LNCaP clone FGC (cell line): ENCODE data around the gene WNK3.
A peak's percentile ranks its signal among the peaks of the same experiment; 100 is the strongest.

Experiments
- DNase-seq: peaks from one replicate; pipeline ENCODE4 v3.0.0-alpha.2; 2011; ENCODE audit warnings: low read depth
- H3K4me3 ChIP-seq: 2 replicates; pipeline ENCODE4 v1.5.1; 2011; ENCODE audit warnings: mild to moderate bottlenecking, low read depth, low read length, control low read depth
- TF ChIP-seq, protein P1 (sequence below): IDR thresholded peaks from 2 replicates; pipeline ENCODE4 v1.5.1; 2012; ENCODE audit warnings: mild to moderate bottlenecking; ENCODE audit not compliant: control insufficient read depth, insufficient read depth; ENCODE audit errors: extremely low read depth

The WNK3 gene

DNA sequence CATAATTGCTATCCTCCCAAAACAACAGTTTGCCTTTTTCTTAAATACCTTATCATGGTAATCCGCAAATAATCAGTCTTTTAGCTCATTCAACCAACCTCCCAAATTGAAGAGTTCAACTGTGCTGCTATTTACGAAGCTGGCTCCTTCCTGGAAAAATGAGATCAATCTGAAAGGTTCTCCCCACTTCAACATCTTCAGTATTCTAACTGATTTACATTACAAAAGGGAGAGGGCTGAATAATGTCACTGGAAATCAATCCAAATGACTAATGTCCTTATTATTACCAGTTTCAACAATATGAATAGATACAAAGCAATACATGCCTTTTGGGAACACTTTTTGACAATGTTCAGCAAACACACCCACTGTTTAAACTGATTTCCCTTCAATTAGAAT is 86.2 kb downstream of the WNK3 start:
- DNase-seq: no peak
- TF ChIP-seq, protein P1, sequence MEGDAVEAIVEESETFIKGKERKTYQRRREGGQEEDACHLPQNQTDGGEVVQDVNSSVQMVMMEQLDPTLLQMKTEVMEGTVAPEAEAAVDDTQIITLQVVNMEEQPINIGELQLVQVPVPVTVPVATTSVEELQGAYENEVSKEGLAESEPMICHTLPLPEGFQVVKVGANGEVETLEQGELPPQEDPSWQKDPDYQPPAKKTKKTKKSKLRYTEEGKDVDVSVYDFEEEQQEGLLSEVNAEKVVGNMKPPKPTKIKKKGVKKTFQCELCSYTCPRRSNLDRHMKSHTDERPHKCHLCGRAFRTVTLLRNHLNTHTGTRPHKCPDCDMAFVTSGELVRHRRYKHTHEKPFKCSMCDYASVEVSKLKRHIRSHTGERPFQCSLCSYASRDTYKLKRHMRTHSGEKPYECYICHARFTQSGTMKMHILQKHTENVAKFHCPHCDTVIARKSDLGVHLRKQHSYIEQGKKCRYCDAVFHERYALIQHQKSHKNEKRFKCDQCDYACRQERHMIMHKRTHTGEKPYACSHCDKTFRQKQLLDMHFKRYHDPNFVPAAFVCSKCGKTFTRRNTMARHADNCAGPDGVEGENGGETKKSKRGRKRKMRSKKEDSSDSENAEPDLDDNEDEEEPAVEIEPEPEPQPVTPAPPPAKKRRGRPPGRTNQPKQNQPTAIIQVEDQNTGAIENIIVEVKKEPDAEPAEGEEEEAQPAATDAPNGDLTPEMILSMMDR: no peak
- no peak overlapping the region for H3K4me3 ChIP-seq

DNA sequence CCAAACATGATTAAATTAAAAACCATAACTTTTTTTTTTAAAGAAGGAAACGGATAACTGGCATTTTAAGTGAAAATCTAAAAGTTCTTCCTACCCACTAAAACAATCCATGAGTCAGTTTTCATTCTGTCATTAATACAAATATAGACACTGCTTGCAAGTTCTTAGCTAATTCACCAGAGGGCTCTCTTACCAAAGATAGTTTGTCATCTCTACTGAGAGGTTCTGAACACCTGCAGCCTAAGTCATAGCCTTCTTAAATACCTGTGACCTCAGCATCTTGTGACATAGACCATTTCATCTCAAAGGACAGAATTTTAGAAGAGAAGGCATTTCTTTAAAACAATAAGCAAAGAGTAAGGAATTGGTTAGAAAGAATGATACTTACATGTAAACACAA is 109.5 kb downstream of the WNK3 start:
- no peak overlapping the region for H3K4me3 ChIP-seq
- peak; percentile 34 for DNase-seq
- TF ChIP-seq, protein P1: peak; percentile 48

GRCh38 chrX:54246866-54247265 is 111.0 kb downstream of the WNK3 start:
- no peak overlapping the region for H3K4me3 ChIP-seq
- no peak for DNase-seq
- TF ChIP-seq, protein P1: no peak

GRCh38 chrX:54238588-54238987 is 119.3 kb downstream of the WNK3 start:
- TF ChIP-seq, protein P1: no peak
- no peak for DNase-seq
- H3K4me3 ChIP-seq: no peak overlapping the region

DNA sequence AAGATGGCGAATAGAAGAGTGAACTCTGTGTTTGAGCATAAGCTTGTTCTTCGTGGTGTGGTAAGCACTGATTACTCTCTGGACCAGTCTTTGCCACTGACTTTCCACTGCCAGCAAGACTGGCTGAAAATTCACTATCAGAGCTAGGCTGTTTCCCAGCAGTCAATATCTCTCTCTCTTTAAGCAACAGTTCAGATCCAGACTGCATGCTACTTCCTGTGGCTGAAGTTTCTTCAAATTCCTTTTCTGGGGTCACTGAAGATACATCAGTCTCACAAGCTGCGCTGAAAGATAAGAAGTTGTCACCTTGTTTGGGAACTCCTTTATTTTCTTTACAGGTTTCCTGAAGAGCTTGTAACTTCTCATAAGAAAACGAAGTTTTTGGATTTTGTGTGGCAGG is 120.8 kb downstream of the WNK3 start:
- TF ChIP-seq, protein P1: no peak
- no peak for DNase-seq
- no peak overlapping the region for H3K4me3 ChIP-seq

- H3K4me3 ChIP-seq: no peak overlapping the region
- TF ChIP-seq, protein P1: no peak
- no peak for DNase-seq
Measured at GRCh38 chrX:54230435-54231148, 127.3 kb downstream of the WNK3 start.

DNA sequence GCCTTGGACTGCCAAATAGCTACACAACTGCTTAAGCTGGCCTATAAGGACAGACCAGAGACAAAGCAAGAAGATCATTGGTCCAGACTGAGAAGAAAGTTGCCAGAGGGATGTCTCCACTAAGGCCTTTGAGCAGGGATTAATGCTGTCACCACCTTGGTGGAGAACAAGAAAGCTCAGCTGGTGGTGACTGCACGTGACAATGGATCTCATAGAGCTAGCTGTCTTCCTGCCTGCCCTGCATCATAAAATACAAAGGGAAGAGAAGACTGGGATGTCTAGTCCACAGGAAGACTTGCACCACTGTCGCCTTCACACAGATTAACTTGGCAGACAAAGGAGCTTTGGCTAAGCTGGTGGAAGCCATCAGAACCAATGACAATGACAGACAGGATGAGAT is 134.3 kb downstream of the WNK3 start:
- no peak for DNase-seq
- H3K4me3 ChIP-seq: no peak overlapping the region
- TF ChIP-seq, protein P1: no peak
